Astrocyte of the hippocampus (primary cell): ENCODE measurements around the gene TPP2.

Experiments used
- DNase-seq: peaks from one replicate; pipeline ENCODE4 v3.0.0; 2011; ENCODE audit warnings: low read depth, low spot score

Gene TPP2

DNA sequence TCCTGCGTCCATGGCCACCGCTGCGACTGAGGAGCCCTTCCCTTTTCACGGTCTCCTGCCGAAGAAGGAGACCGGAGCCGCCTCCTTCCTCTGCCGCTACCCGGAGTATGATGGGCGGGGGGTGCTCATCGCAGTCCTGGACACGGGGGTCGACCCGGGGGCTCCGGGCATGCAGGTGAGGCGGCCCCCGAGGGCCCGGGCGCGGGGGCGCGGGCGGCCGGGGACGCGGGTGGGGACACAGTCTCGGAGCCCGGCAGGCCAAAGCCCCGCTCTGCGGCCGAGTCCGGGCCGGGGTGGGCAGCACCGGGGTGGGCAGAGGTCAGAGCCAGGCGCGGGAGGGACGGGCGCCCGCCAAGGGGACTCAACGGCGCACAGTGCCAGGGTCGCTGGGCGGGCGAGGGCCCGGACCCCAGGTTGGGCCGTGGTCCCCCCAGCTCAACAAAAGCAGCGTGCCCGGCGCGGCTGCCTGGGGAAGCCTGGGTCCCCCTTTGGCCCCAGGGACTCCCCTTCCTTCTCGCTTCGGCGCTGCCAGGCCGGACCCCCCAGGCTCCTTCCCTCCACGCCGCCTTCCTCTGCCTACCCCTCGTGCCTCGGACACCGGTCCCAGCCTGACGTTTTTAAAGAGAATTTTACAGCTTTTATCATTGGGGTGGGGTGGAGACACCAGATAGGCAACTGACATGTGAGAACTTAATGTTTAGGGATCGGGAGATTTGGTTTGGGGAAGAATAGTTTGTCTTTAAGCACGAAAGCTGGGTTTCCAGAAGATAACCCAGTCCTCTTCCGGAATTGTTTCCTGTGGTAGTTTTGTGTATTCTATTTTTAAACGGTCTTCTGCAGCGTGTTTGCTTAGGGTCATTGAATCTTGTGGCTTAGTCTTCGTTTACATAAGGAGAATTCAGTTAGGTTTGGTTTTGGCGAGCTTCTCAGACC lies 509 bp downstream of the TPP2 start:
- peak; percentile 38 for DNase-seq

DNA sequence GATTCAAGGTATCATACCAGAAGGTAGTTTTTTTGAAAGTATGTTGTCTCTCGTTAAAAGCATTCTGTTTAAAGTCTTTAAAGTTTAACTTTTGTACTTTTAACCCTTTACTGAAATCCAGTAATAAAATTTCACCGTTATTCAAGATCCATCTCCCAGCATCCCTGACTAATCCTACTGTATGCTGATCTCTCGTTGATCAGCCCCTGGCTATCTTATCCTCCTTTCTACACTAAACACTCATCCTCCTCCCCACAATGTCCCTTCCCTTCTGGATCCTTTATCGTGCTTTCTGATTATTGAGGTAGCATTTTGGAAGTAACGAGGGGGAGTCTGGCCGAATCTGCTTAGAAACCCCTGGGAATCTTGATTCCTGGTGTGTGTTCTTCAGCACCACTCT lies 1.3 kb downstream of the TPP2 start:
- peak; percentile 24 for DNase-seq

DNA sequence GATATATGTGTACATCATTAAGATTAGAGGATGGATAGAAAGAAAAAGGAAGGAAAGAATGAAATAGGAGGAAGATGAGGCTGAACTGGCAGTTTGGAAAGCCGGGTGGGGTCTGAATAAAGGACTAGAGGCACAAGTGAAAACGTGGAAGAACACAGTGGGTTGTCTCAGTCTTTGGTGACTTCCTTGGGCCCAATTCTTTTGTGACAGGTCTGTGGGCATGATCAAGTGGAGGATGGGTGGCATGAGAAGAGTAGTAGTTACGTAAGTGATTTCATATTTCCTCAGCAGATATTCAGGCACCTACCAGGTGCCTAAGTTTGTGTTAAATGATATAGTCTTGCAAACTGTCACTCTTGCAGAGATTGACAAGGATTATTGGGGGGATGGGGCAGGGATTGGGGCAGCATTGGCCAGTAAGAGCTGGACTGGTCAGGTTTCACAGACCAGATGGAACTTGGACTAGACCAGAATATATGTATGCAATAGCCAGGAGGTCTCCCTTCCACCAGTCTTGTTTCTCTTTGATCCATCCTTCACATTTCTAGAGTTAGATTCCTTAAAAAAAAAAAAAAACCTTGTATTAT lies 2.7 kb downstream of the TPP2 start:
- DNase-seq = no peak

DNA sequence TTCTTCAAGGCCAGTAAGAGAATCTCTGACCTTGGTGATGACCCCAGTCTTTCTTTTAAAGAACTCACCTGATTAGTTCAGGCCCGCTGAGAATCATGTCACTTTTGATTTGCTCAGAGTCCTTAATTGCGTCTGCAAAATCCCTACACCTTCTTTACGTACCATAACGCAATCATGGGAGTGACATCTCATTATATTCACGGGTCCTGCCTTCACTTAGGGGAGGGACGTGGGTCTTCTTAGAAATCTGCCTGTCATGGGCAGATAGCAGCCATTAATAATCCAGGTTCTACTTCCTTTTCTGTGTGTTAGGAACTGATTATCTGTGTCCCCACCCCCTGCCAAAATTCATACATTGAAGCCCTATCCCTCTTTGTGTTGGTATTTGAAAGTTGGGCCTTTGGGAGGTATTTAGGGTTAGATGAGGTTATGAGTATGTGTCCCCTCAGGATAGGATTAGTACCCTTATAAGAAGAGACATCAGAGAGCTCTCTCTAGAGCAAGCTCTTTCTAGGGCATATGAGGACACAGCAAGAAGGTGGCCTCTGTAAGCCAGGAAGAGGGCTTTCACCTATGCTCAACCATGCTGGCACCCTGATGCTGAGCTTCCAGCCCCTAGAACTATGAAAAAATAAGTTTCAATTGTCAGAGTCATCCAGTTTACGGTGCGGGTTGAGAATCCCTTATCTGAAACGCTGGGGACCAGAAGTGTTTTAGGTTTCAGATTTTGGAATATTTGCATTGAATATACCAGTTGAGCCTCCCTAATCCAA lies 9.9 kb downstream of the TPP2 start:
- no peak for DNase-seq

DNA sequence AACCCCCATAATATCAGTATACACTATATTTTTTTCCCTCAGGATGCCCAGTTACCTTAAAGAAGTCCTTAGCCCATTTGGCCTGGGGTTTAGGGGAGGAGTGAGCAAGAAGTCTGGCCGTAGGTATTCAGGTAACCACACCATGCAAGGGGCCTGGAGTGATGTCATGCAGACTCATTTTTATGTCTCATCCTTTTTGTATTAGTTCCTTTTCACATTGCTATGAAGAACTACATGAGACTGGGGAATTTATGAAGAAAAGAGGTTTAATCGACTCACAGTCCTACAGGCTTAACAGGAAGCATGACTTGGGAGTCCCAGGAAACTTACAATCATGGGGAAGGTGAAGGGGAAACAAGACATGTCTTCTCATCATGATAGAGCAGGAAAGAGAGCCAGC lies 12.2 kb downstream of the TPP2 start:
- no peak for DNase-seq

DNA sequence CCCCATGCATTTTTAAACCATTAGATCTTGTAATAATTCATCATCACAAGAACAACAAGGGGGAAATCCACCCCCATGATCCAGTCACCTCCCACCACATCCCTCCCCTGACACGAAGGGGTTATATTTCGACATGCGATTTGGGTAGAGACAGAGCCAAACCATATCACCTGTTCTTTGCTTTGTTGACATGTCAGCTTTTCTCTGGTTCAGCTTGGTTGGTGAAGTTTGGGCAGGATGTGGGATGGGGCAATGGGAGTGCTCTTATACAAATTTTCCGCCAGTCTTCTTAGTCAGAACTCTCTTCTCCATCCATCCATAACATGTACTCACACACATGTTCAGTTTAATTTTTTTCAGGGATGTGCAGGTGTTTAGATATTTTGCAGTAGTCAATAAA lies 12.9 kb downstream of the TPP2 start:
- DNase-seq = no peak

DNA sequence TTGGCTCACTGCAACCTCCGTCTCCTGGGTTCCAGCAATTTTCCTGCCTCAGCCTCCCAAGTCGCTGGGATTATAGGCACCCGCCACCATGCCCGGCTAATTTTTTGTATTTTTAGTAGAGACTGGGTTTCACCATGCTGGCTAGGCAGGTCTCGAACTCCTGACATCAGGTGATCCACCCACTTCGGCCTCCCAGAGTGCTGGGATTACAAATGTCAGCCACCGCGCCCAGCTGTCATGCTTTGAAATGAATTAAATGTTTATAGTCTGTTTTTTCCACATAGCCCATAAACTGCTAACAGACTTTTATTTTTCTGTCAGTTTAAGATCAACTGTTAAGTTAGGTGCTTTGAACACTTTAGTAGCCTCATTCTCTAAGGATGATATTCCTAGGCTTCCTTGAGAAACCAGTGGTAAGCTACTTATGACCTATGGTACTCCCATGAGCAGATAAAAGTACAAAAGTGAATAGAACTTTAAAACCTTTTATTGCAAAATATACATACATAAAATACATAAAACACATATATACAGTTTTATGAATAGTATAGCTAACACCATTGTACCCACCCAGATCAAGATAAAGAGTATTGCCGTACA lies 13.6 kb downstream of the TPP2 start:
- DNase-seq = no peak

DNA sequence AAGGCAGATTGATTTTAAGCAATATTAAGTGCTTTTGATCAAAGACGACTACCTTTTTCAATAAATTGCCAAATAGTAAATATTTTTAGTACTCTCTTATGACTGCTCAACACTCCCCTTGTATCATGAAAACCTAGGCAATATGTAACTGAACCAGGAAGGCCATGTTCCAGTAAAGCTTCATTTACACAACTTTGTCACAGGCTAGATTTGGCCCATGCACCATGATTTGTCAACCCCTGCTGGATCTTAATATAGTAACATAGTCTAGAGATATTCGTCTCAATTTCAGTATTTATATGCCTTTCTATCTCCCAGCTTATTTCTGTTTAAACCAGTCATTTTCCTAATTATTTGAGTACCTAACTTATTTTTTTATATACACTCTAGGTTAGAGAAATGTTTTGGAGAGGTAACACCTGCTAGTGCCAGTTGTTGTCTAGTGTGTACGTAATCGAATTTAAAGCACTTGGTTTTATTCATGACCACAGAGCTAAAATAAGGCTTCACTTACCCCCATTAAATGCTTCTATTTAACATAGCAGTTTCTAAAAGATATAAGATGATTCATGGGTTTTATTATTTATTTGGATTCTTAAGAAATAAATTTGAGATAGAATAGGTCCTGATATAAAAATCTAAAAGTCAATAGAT lies 21.0 kb downstream of the TPP2 start:
- no peak for DNase-seq

DNA sequence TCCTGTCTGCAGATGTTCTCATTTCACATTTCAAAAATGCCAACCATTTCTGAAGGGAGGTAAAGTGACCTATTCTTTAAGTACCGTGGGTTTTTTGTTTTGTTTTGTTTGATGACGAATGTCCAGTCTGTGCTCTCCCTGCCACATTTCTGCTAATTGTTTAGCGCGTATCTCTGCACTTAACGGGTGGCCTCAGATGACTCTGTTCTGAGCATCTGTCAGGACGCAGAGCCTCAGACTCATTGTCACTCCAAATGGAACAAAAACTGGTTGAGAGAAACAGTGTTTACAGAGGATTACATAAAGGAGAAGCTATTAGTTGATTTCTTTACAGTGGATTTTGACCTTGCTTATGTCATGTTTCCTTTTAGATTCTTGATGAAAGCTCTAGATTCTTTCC lies 23.7 kb downstream of the TPP2 start:
- no peak for DNase-seq

DNA sequence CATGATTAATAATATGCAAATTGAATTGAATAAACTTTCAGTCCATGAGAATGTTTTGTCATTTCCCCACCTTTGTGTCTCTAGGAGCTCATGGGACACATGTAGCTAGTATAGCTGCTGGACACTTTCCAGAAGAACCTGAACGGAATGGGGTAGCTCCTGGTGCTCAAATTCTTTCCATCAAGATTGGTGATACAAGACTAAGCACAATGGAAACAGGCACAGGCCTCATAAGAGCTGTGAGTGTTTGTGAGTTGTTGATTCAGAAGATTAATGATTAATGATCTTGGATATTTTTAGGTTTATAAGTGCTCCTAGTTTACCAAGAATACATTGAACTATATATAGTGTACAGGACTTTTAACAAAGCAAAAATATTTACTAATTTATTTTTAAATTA lies 30.1 kb downstream of the TPP2 start:
- DNase-seq = no peak

DNA sequence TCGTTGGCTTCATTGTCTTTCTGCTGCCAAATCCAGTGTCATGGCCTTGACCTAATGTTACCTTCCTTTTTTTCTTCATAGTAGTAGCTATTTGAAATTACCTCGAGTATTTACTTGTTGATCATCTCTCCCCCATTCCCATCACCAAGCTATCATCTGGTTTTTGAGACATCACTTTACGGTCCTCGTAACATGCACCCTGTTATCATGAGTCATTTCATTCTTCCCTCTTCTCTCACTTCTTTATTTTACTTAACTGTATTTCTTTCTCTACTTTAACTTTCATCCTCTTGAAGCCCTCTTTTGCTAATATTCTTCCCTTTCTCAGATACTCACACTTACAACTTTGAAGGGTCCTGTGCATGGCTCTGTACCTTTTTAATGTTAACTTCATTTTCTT lies 31.8 kb downstream of the TPP2 start:
- no peak for DNase-seq

DNA sequence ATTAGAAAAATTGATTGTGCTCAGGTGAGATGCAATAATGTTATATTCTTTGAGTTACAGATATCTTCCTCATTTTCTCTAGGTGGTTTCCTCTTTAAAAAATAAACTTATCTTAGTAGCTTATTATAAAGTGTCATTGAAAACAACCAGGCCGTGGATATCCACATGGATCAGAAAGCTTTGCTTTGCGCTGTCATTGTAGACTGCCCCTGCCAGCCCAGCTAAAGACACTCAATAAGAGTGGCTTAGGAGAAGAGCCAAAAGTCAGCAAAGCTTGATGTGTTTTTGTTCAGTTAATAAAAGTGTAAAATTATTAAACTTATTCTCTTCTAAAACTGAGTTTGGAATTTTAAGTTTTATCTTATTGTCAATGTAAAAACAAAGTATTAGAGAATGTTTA lies 34.4 kb downstream of the TPP2 start:
- DNase-seq = no peak

DNA sequence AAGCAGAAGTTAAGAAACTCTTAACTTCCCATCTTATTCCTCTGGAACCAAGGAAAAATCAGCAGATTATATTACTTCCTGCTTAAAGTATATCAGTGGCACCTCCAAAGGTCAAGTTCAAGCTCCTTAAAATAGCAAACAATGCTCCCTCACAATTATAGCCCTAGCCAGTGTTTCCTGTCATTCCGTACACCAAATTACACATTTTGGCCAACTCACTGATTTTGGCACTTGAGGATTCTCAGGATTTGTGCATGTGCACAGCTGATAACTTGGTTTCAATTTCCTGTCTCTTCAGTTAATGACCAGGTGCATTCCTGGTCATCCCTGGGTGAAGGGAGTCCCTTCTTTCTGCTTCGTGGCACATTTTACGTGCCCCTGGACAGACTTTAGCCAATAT lies 42.0 kb downstream of the TPP2 start:
- no peak for DNase-seq

DNA sequence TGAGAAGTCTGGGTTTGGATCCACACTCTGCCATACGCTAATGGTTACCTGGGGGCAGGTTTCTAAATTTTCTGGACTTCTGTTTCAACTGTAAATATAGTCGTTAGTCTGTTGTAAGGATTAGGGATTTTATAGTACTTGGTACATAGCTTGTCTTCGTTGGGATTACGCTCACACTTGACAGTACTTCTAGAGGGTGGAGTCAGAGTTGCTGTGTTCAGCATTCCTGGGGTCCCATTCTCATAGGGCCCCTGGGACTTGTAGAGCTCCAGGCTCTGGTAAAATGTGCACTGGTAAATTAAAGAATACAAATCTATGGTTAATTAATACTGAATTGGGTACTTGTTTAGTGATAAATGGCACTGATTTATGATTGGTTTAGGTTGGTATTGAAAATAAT lies 45.2 kb downstream of the TPP2 start:
- no peak for DNase-seq

DNA sequence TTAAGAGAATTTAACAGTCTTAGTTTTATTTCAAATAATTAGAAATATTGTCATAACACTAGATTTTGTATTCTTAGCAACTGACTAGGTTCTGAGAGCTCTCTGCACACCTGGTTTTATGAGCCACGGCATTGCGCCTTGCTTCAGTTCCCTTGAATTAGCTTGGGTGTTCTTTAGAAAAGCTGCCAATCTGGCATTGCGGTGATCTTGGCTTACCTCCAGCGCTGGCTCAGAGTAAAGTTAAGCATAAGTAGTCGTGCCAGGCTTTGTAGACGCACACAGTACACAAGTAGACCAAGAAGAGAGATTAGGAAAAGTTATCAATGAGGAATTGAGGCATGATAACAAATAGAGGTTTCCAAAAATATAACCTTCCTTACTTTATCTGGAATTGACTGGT lies 45.7 kb downstream of the TPP2 start:
- peak; percentile 90 for DNase-seq

DNA sequence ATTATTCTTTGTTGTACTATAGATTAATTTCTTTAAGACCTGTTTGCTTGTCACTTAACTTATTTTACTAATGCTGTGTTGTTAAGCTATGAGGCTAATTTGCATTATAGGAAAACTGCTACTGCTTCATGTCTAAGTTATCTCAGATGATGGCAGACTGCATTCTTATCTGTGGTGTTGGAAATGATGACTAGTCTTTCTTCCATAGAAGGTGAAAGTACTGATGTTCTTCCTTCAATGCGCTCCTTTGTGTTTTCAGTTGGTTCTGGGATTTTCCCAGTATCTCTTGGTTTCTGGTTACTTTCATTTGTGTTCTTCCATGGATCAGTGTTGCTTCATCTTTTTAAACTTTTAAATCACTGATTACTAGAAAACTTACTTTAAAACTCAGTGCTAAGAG lies 46.9 kb downstream of the TPP2 start:
- DNase-seq = peak; percentile 15

DNA sequence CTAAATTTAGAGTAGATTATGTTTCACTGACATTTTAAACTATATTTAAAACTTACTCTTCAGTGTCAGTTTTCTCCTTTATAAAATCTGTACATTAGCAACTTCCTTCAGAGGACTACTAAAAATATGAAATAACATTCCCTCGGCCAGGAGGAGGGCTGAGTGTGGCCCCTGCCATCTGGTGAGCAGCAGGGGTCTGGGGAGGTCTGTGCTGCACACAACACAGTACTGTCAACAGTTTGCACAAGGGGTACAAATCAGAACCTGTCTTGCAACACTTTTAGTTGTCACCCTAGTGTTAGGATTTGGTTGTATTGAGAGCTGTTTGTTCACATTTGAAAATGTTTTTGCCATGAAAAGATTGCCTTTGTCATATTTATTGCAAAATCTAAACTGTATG lies 48.9 kb downstream of the TPP2 start:
- no peak for DNase-seq

DNA sequence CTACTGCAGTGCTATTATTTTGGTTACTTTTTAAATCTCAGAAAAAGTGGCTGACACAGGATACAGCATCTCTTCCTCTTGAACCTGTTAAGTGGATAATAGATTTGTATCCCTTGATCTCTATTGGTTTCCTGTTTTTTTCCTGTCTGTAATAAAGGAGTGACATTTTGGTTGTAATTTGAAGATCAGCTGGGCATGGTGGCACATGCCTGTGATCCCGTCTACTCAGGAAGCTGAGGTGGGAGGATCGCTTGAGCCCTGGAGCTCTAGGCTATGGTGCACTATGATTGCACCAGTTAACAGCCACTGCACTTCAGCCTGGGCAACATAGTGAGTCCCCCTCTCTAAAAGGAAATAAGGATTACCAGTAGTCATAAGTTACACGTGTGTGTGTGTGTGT lies 51.3 kb downstream of the TPP2 start:
- no peak for DNase-seq

DNA sequence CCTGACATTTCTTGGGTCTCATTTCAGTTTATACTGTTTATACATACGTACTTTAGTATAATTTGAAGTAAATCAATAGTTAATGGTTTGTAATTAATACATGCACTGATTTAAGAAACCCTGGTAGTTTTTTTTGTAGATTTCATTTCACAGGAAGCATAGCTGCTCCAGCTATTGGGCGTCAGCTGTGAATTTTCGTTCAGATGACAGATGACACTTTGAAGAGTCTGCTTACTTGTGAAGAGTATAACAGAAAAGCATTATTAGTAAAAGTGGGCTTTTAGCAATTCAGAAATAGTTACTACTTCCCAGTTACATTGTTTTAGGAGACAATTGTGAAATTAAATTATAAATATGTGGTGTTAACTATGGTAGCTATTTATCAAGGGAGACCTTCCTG lies 53.7 kb downstream of the TPP2 start:
- no peak for DNase-seq

DNA sequence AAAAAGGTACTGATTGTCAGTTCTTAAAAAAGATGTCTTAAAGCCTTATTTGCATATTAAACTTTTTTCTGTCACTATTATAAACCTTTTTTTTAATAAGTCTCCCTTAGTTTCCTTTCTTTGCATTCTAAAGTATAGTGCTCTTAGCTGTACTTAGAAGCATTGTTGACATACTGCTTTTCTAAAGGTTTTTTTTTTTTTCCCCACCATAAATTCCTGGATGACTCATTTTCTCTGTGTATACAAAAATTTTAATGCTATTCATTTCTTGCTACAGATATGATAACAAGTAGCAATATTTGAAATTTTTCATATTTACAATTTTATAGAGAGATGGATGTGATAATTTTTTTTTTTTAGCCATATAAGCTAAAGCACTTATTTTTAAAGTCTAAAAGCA lies 54.6 kb downstream of the TPP2 start:
- DNase-seq = peak; percentile 10

DNA sequence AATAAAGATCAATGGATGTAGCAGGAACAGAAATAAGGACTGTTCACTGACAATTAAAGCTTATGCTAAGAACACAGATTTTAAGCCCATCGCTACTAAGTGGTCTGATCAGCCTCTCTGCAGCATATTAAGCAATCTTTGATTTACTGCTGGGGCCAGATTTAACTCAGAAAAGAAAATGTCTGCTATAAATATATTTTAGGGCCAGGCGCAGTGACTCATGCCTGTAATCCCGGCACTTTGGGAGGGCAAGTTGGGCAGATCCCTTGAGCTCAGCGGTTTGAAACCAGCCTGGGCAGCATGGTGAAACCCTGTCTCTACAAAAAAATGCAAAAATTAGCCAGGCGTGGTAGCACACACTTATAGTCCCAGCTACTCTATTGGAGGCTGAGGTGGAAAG lies 55.1 kb downstream of the TPP2 start:
- DNase-seq = no peak

DNA sequence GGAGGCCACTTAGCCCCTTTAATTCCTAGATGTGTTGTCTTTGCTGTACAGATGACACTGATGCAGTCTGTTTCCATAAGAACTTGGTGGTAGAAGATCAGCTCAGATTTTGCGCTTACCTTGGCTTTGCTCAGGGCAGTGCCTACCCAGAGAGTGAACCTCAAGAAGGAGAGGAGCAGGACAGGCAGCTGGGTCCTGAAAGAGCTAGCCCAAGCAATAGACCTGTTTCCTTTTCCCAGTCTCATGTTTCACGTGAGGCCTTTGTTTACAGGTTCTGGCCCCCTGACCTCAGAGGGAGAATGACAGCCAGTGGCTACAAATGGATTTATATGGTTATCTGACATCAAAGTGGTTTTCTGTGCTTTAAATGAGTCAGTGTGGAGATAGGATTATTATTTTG lies 58.0 kb downstream of the TPP2 start:
- DNase-seq = no peak
